ELR (cell line): ENCODE data around the gene EIF3C.
A peak's percentile ranks its signal among the peaks of the same experiment; 100 is the strongest.
"Not testable (repeated sequence)": the region's sequence is repeated elsewhere in the genome, so short reads cannot be mapped to it uniquely, and the experiment has no call there.

Experiments used
- DNase-seq: peaks from one replicate; pipeline ENCODE4 v3.0.0-alpha.2; 2015; ENCODE audit warnings: low read depth

EIF3C gene

GRCh38 chr16:28711220-28712083, at the start of gene EIF3C:
Gene EIF3C (plus strand): TSS chr16:28711464. CDS start chr16:28711687, 223 bp downstream.
- DNase-seq, result not testable (repeated sequence)

GRCh38 chr16:28666264-28666663, 45.0 kb upstream of the EIF3C start:
- DNase-seq, result not testable (repeated sequence)

- DNase-seq, result not testable (repeated sequence)
Measured at GRCh38 chr16:28667480-28667879, 43.8 kb upstream of the EIF3C start.

GRCh38 chr16:28668199-28668598, 43.1 kb upstream of the EIF3C start:
- DNase-seq, result not testable (repeated sequence)

GRCh38 chr16:28688327-28688952, 22.8 kb upstream of the EIF3C start:
- DNase-seq, result not testable (repeated sequence)

GRCh38 chr16:28689425-28689824, 21.8 kb upstream of the EIF3C start:
- not testable (repeated sequence) for DNase-seq

GRCh38 chr16:28691722-28692121, 19.5 kb upstream of the EIF3C start:
- not testable (repeated sequence) for DNase-seq

GRCh38 chr16:28693257-28693950, 17.9 kb upstream of the EIF3C start:
- DNase-seq, result not testable (repeated sequence)

GRCh38 chr16:28699792-28700191, 11.5 kb upstream of the EIF3C start:
- DNase-seq, result not testable (repeated sequence)

GRCh38 chr16:28700349-28700748, 10.9 kb upstream of the EIF3C start:
- DNase-seq, result not testable (repeated sequence)

GRCh38 chr16:28701384-28701783, 9.9 kb upstream of the EIF3C start:
- DNase-seq, result not testable (repeated sequence)

- DNase-seq, result not testable (repeated sequence)
Measured at GRCh38 chr16:28704246-28704645, 7.0 kb upstream of the EIF3C start.

GRCh38 chr16:28722852-28723650, 11.8 kb downstream of the EIF3C start:
- DNase-seq, result not testable (repeated sequence)

GRCh38 chr16:28731253-28731652, 20.0 kb downstream of the EIF3C start:
- DNase-seq, result not testable (repeated sequence)

GRCh38 chr16:28732455-28733124, 21.3 kb downstream of the EIF3C start:
- DNase-seq, result not testable (repeated sequence)

GRCh38 chr16:28739787-28740186, 28.5 kb downstream of the EIF3C start:
- not testable (repeated sequence) for DNase-seq

- DNase-seq, result not testable (repeated sequence)
Measured at GRCh38 chr16:28740631-28741030, 29.4 kb downstream of the EIF3C start.

- DNase-seq, result peak; percentile 0
Measured at GRCh38 chr16:28741295-28741694, 30.0 kb downstream of the EIF3C start.

- DNase-seq, result not testable (repeated sequence)
Measured at GRCh38 chr16:28746618-28747350, 35.5 kb downstream of the EIF3C start.

GRCh38 chr16:28749997-28750465, 38.8 kb downstream of the EIF3C start:
- DNase-seq, result not testable (repeated sequence)
